K562 (cell line): ENCODE measurements around the gene SLC25A26. TPM values are rescaled to one million over a fixed set of nuclear protein-coding genes. Genes with fewer than 3 reads are reported as not detected.

ENCODE experiments used
- E2F8 ChIP-seq: fragments of 450-650 bp; IDR thresholded peaks from 2 replicates; pipeline ENCODE4 v1.7.1; 2018; ENCODE audit warnings: mild to moderate bottlenecking, low read depth; ENCODE audit not compliant: partially characterized antibody
- HDGF ChIP-seq: fragments of 450-650 bp; IDR thresholded peaks from 2 replicates; pipeline ENCODE4 v1.6.1; 2016
- MGA ChIP-seq: fragments of 450-650 bp; IDR thresholded peaks from 2 replicates; pipeline ENCODE4 v1.6.1; 2016; ENCODE audit warnings: mild to moderate bottlenecking, moderate library complexity
- NCOA1 ChIP-seq: fragments of 450-650 bp; IDR thresholded peaks from 2 replicates; pipeline ENCODE4 v1.6.1; 2016; ENCODE audit warnings: low read depth
- PATZ1 ChIP-seq: fragments of 250-450 bp; sonication (Bioruptor Pico); IDR thresholded peaks from 2 replicates; pipeline ENCODE4 v1.5.0; 2020; ENCODE audit warnings: mild to moderate bottlenecking, borderline replicate concordance
- polyA plus RNA-seq, 8 experiments: library from polyadenylated mRNA; depleted of rRNA in 4 of 8; stranded (reverse) in 5 of 8; unstranded in 3 of 8; fragments of >200 nt; fragmentation: Nextera tagmentation in 2 of 8; fragmentation: Illumina TruSeq in 1 of 8; extraction: Ambion mirVana in 2 of 8; extraction: Trizol in 1 of 8; gene quantifications; 2 replicates each; pipeline versions ENCODE4 v1.2.1 to v1.2.3, GENCODE V29; 2011 to 2014; ENCODE audit warnings: inconsistent platforms in 1 of 8, missing spikeins in 1 of 8
- total RNA-seq, 7 experiments: library from RNA; depleted of rRNA in 6 of 7; stranded (reverse); fragments of >200 nt in 6 of 7; fragmentation: Illumina TruSeq in 2 of 7; extraction: Trizol in 2 of 7; gene quantifications; 2 replicates each; pipeline versions ENCODE4 v1.2.1 to v1.2.3, GENCODE V29; 2011 to 2021; ENCODE audit warnings: low replicate concordance in 1 of 7

Gene SLC25A26
- total and polyA plus RNA-seq, 9 of the 15 experiments (the other 6 are each of a cell fraction or from before 2014, with no cell fraction given), result 7.2 to 29.1 (median 12.6) TPM

GRCh38 chr3:66410976-66411375, 190.2 kb downstream of the SLC25A26 start (continued):
- no peak for TF ChIP-seq MGA
- no peak for TF ChIP-seq PATZ1
- no peak for TF ChIP-seq HDGF
- TF ChIP-seq NCOA1, result no peak
- TF ChIP-seq E2F8, result no peak
